Caco-2 (cell line): ENCODE measurements around the gene CDK5RAP2. TPM values are rescaled to one million over a fixed set of nuclear protein-coding genes. Genes with fewer than 3 reads are reported as not detected.

ENCODE experiments used
- BruUV-seq: library from RNA; stranded (reverse); fragments of 400-500 nt; replicated peaks from 2 replicates; lab custom pipeline; 2021; lab: Mats Ljungman, UMichigan
- CTCF ChIA-PET: fragments of 300-600 bp; sonication (Branson Sonifier 250); formaldehyde crosslinking; loops from one replicate; lab custom pipeline; 2022; ENCODE audit warnings: antibody characterized with exemption; lab: Charles Lee
- POLR2A ChIA-PET: fragments of 300-600 bp; sonication (Branson Sonifier 250); formaldehyde crosslinking; loops from one replicate; lab custom pipeline; 2022; ENCODE audit warnings: antibody characterized with exemption; lab: Charles Lee
- DNase-seq, 2 experiments: peaks; one replicate each; pipeline versions ENCODE4 v3.0.0 to v3.0.0-alpha.2; 2020 to 2022
- H3K27me3 ChIP-seq: replicated peaks from 2 replicates; pipeline ENCODE4 v1.6.0; 2011; ENCODE audit warnings: low read length; ENCODE audit not compliant: control insufficient read depth, insufficient read depth
- H3K36me3 ChIP-seq: 2 replicates; pipeline ENCODE4 v1.5.1; 2011; ENCODE audit warnings: low read length; ENCODE audit not compliant: control insufficient read depth, insufficient read depth
- H3K4me1 ChIP-seq: fragments of 250-450 bp; sonication (Bioruptor Pico); 2 replicates; pipeline ENCODE4 v1.5.1; 2020; ENCODE audit warnings: mild to moderate bottlenecking
- H3K4me3 ChIP-seq: 2 replicates; pipeline ENCODE4 v1.5.1; 2011; ENCODE audit warnings: low read depth, mild to moderate bottlenecking, control low read depth, low read length
- H3K9me3 ChIP-seq: fragments of 250-450 bp; sonication (Bioruptor Pico); 2 replicates; pipeline ENCODE4 v1.5.1; 2020; ENCODE audit warnings: mild to moderate bottlenecking, moderate library complexity
- H3K27ac Mint-ChIP-seq: one replicate; pipeline ENCODE4 v1.8.0; 2022; ENCODE audit warnings: mixed read lengths; ENCODE audit not compliant: unreplicated experiment
- H3K27me3 Mint-ChIP-seq: one replicate; pipeline ENCODE4 v1.8.0; 2022; ENCODE audit warnings: mixed read lengths; ENCODE audit not compliant: insufficient read depth, unreplicated experiment
- H3K36me3 Mint-ChIP-seq: one replicate; pipeline ENCODE4 v1.8.0; 2022; ENCODE audit warnings: mild to moderate bottlenecking, mixed read lengths; ENCODE audit not compliant: insufficient read depth, unreplicated experiment
- H3K4me1 Mint-ChIP-seq: one replicate; pipeline ENCODE4 v1.8.0; 2022; ENCODE audit warnings: low read depth, mixed read lengths; ENCODE audit not compliant: unreplicated experiment
- H3K4me3 Mint-ChIP-seq: one replicate; pipeline ENCODE4 v1.8.0; 2022; ENCODE audit warnings: mild to moderate bottlenecking, moderate library complexity, mixed read lengths; ENCODE audit not compliant: unreplicated experiment
- H3K9me3 Mint-ChIP-seq: one replicate; pipeline ENCODE4 v1.8.0; 2022; ENCODE audit warnings: mixed read lengths; ENCODE audit not compliant: unreplicated experiment
- CTCF ChIP-seq, 2 experiments: fragments of 200-600 bp in 1 of 2; IDR thresholded peaks; 1 replicate in 1 of 2; 2 replicates in 1 of 2; pipeline versions ENCODE4 v1.5.1 to v1.8.0; 2011 to 2022; ENCODE audit warnings: antibody characterized with exemption in 1 of 2, control low read depth in 1 of 2, inconsistent platforms in 1 of 2, low read depth in 1 of 2, low read length in 1 of 2, mild to moderate bottlenecking in 1 of 2, moderate library complexity in 1 of 2; ENCODE audit not compliant: insufficient read depth in 1 of 2, severe bottlenecking in 1 of 2, unreplicated experiment in 1 of 2
- intact Hi-C: fragments of 100-400 bp; cut with micrococcal nuclease; formaldehyde crosslinking; loops from one replicate; pipeline ENCODE4 v1.10.0; 2022; ENCODE audit not compliant: unreplicated experiment
- total RNA-seq: library from RNA; stranded (reverse); gene quantifications from 2 replicates; pipeline ENCODE4 v1.2.3, GENCODE V29; 2022

Gene CDK5RAP2
- total RNA-seq, 1 experiment from 2014 or later, result 71.3 TPM

- Histone ChIP-seq H3K4me1 (no peaks in the 10 kb centered on the region), H3K27me3 (no peaks in the 10 kb centered on the region), H3K36me3 (0 out of 2 replicates have a peak, but pooled peaks cover 1% of the 10 kb centered on the region), H3K9me3 (no peaks in the 10 kb centered on the region), H3K4me3 (no peak overlapping the region)
- no peak overlapping the region for H3K27ac Mint-ChIP-seq
- intact Hi-C loops, result no loop called here
- no peak for TF ChIP-seq CTCF (IDR thresholded peaks at IDR 0.05; ENCODE audit: insufficient read depth in 1 of 2, low read depth in 1 of 2, low read length in 1 of 2, severe bottlenecking in 1 of 2, unreplicated experiment in 1 of 2)
- ChIA-PET POLR2A (no interaction called here), CTCF (no interaction called here)
- peaks cover 37% of the 10 kb centered on the region for H3K36me3 Mint-ChIP-seq
- H3K4me1 Mint-ChIP-seq, result peaks cover 7% of the 10 kb centered on the region
- no peaks in the 10 kb centered on the region for H3K27me3 Mint-ChIP-seq
- BruUV-seq, result no TSS peak
- no peak overlapping the region for H3K4me3 Mint-ChIP-seq
- peaks cover 9% of the 10 kb centered on the region for H3K9me3 Mint-ChIP-seq
- no peak for DNase-seq
Observed at GRCh38 chr9:120490888-120491595, 88.9 kb downstream of the CDK5RAP2 start.

- Histone ChIP-seq H3K4me3 (no peak overlapping the region), H3K4me1 (no peaks in the 10 kb centered on the region), H3K36me3 (0 out of 2 replicates have a peak, but pooled peaks cover 1% of the 10 kb centered on the region), H3K27me3 (no peaks in the 10 kb centered on the region), H3K9me3 (no peaks in the 10 kb centered on the region)
- Mint-ChIP-seq H3K27me3 (no peaks in the 10 kb centered on the region), H3K27ac (no peak overlapping the region), H3K36me3 (peaks cover 40% of the 10 kb centered on the region), H3K9me3 (no peaks in the 10 kb centered on the region), H3K4me3 (no peak overlapping the region), H3K4me1 (no peaks in the 10 kb centered on the region)
- BruUV-seq, result no TSS peak
- POLR2A ChIA-PET, result no interaction called here
- DNase-seq, result no peak
- intact Hi-C loops, result no loop called here
- CTCF ChIA-PET, result interaction anchor here (1.1 kb wide), 1 partner anchor 9 kb away, joined by 4 read pairs; no protein-coding TSS in a partner anchor
- no peak for TF ChIP-seq CTCF (IDR thresholded peaks at IDR 0.05; ENCODE audit: insufficient read depth in 1 of 2, low read depth in 1 of 2, low read length in 1 of 2, severe bottlenecking in 1 of 2, unreplicated experiment in 1 of 2)
Observed at GRCh38 chr9:120486835-120487234, 93.1 kb downstream of the CDK5RAP2 start.

GRCh38 chr9:120486347-120486746, 93.6 kb downstream of the CDK5RAP2 start:
- no peak overlapping the region for H3K27ac Mint-ChIP-seq
- no peaks in the 10 kb centered on the region for H3K9me3 Mint-ChIP-seq
- H3K4me3 Mint-ChIP-seq, result no peak overlapping the region
- no peaks in the 10 kb centered on the region for H3K4me1 Mint-ChIP-seq
- no peak overlapping the region for H3K4me3 ChIP-seq
- TF ChIP-seq CTCF (IDR thresholded peaks at IDR 0.05; ENCODE audit: insufficient read depth in 1 of 2, low read depth in 1 of 2, low read length in 1 of 2, severe bottlenecking in 1 of 2, unreplicated experiment in 1 of 2), result no peak
- no peaks in the 10 kb centered on the region for H3K4me1 ChIP-seq
- BruUV-seq, result no TSS peak
- ChIA-PET POLR2A (no interaction called here), CTCF (interaction anchor here (1.1 kb wide), 1 partner anchor 9 kb away, joined by 3 read pairs; no protein-coding TSS in a partner anchor)
- H3K27me3 Mint-ChIP-seq, result no peaks in the 10 kb centered on the region
- 0 out of 2 replicates have a peak, but pooled peaks cover 1% of the 10 kb centered on the region for H3K36me3 ChIP-seq
- H3K36me3 Mint-ChIP-seq, result peaks cover 44% of the 10 kb centered on the region
- intact Hi-C loops, result no loop called here
- DNase-seq, result no peak
- no peaks in the 10 kb centered on the region for H3K9me3 ChIP-seq
- no peaks in the 10 kb centered on the region for H3K27me3 ChIP-seq
